Measurements from ENCODE around the gene ANGPTL4. TPM values are rescaled to one million over a fixed set of nuclear protein-coding genes. Genes with fewer than 3 reads are reported as not detected.
A peak's percentile ranks its signal among the peaks of the same experiment; 100 is the strongest.

ANGPTL4 gene
- total and polyA plus RNA-seq, 2 of the 13 experiments (the other 11 are each of a cell fraction or from before 2014, with no cell fraction given): 0.80 to 21.7 TPM

- TF ChIP-seq ZFP36L2 (CRISPR knock-in tag; IDR thresholded peaks at IDR 0.05) (no peak), ELK4 (CRISPR knock-in tag; IDR thresholded peaks at IDR 0.05; ENCODE audit: borderline replicate concordance) (no peak), ATF7 (IDR thresholded peaks at IDR 0.05) (no peak), ATF7 (CRISPR knock-in tag; IDR thresholded peaks at IDR 0.05) (no peak), RFXAP (CRISPR knock-in tag; IDR thresholded peaks at IDR 0.05; ENCODE audit: borderline replicate concordance) (no peak), TAF15 (IDR thresholded peaks at IDR 0.05; ENCODE audit: low read depth, low read length, poor library complexity, severe bottlenecking) (peak; percentile 88)
Measured at GRCh38 chr19:8324186-8325050, 39.5 kb upstream of the ANGPTL4 start (continued).

- CTCF ChIA-PET (ENCODE audit: low intra/inter-chr PET ratio, low total read pairs): no interaction called here
- H3K9me3 ChIP-seq (ENCODE audit: low read length): no peaks in the 10 kb centered on the region
- H3K79me2 ChIP-seq (ENCODE audit: insufficient read depth, low read length): peaks cover 25% of the 10 kb centered on the region
- no peak for FAIRE-seq
- H4K20me1 ChIP-seq (ENCODE audit: insufficient read depth, low read length): peaks cover 19% of the 10 kb centered on the region
- no TSS peak for BruUV-seq (replicated peaks)
- peaks cover 25% of the 10 kb centered on the region for H3K4me1 ChIP-seq (ENCODE audit: insufficient read depth, low read length)
- in situ Hi-C loops (cut with HindIII; ENCODE audit: extremely low pct_ligation_motif_present, low pct_unique_long_range_greater_than_20kb): no loop called here
- peak; percentile 98 for TF ChIP-seq ZNF3 (CRISPR knock-in tag; IDR thresholded peaks at IDR 0.05)
- no peak for TF ChIP-seq ZFP37 (CRISPR knock-in tag; IDR thresholded peaks at IDR 0.05; ENCODE audit: borderline replicate concordance)
- TF ChIP-seq ZMYM3 (CRISPR knock-in tag; IDR thresholded peaks at IDR 0.05): 0 out of 2 replicates have a peak, but pooled peaks have one; percentile 35
- TF ChIP-seq HNRNPK (IDR thresholded peaks at IDR 0.05; ENCODE audit: low read depth, low read length, poor library complexity, severe bottlenecking): no peak
- H3K27me3 ChIP-seq (ENCODE audit: control insufficient read depth in 1 of 2, insufficient read depth in 2 of 2, low read length in 2 of 2): peaks cover 2 to 24% of the 10 kb centered on the region in 2 experiments; a peak in 3 of 5 replicates
- no peak for DNase-seq (ENCODE audit: low spot score)
- no peak overlapping the region for H3K4me3 ChIP-seq (replicated peaks in 1 of 3; ENCODE audit: insufficient read depth in 1 of 3, low read depth in 2 of 3, low read length in 3 of 3)
- no peak overlapping the region for H3K27ac ChIP-seq (ENCODE audit: extremely low read length, insufficient read depth, low read length)
- intact Hi-C loops (cut with micrococcal nuclease; ENCODE audit: unreplicated experiment): no loop called here
- no peak overlapping the region for H3K4me2 ChIP-seq (ENCODE audit: low read depth, low read length)
- no peak for ATAC-seq
- H3K9ac ChIP-seq (ENCODE audit: insufficient read depth, low read depth, low read length): no peak overlapping the region
- H2AFZ ChIP-seq (ENCODE audit: low read length): no peak overlapping the region
- 90% methylated on average over 3 of the region's 3 CpGs for WGBS (ENCODE audit: low lambda C conversion rate)
- POLR2A ChIA-PET: interaction anchor here (2.8 kb wide), 1 partner anchor 9 kb away, joined by 16 read pairs; no protein-coding TSS in a partner anchor
- H3K36me3 ChIP-seq (replicated peaks in 1 of 2; ENCODE audit: control insufficient read depth in 1 of 2, insufficient read depth in 2 of 2, low read length in 2 of 2): peaks cover 0 to 17% of the 10 kb centered on the region in 2 experiments; a peak in 3 of 5 replicates
Measured at GRCh38 chr19:8325454-8325853, 38.5 kb upstream of the ANGPTL4 start.
